Activated B cell treated with CpG ODN at 0.5 μM for 24 hours (primary cell): ENCODE measurements around the gene LPAR1. TPM values are rescaled to one million over a fixed set of nuclear protein-coding genes. Genes with fewer than 3 reads are reported as not detected.

Experiments
- ATAC-seq: fragments of 200-7000 bp; cut with Tn5 transposase; one replicate; pipeline ENCODE4 v1.10.0; 2021; ENCODE audit warnings: low read depth, mild to moderate bottlenecking, moderate library complexity
- CTCF ChIA-PET: fragments of 350-600 bp; sonication (Branson Sonifier 250); formaldehyde crosslinking; loops from one replicate; lab custom pipeline; 2021; ENCODE audit warnings: antibody characterized with exemption; lab: Charles Lee
- POLR2A ChIA-PET: fragments of 350-600 bp; sonication (Branson Sonifier 250); formaldehyde crosslinking; loops from one replicate; lab custom pipeline; 2021; ENCODE audit warnings: antibody characterized with exemption; lab: Charles Lee
- DNase-seq: peaks from one replicate; pipeline ENCODE4 v3.0.0; 2022
- H3K27ac Mint-ChIP-seq: one replicate; pipeline ENCODE4 v1.8.0; 2020; ENCODE audit warnings: mixed read lengths
- H3K27me3 Mint-ChIP-seq: one replicate; pipeline ENCODE4 v1.8.0; 2021; ENCODE audit warnings: mixed read lengths
- H3K36me3 Mint-ChIP-seq: one replicate; pipeline ENCODE4 v1.8.0; 2021; ENCODE audit warnings: low read depth, mixed read lengths
- H3K4me1 Mint-ChIP-seq: one replicate; pipeline ENCODE4 v1.8.0; 2021; ENCODE audit warnings: mixed read lengths
- H3K4me3 Mint-ChIP-seq: one replicate; pipeline ENCODE4 v1.8.0; 2020; ENCODE audit warnings: mild to moderate bottlenecking, mixed read lengths
- H3K9me3 Mint-ChIP-seq: one replicate; pipeline ENCODE4 v1.8.0; 2020; ENCODE audit warnings: mixed read lengths
- intact Hi-C: fragments of 100-400 bp; cut with micrococcal nuclease; formaldehyde crosslinking; loops from one replicate; pipeline ENCODE4 v1.15.1; 2024
- total RNA-seq: library from RNA; stranded (reverse); gene quantifications from 2 replicates; pipeline ENCODE4 v1.2.3, GENCODE V29; 2022
- TF ChIP-seq, protein P1 (sequence below): fragments of 200-600 bp; IDR thresholded peaks from one replicate; pipeline ENCODE4 v1.8.0; 2022; ENCODE audit warnings: antibody characterized with exemption, mild to moderate bottlenecking

Gene LPAR1
- total RNA-seq, 1 donor from 2014 or later, result not detected

DNA sequence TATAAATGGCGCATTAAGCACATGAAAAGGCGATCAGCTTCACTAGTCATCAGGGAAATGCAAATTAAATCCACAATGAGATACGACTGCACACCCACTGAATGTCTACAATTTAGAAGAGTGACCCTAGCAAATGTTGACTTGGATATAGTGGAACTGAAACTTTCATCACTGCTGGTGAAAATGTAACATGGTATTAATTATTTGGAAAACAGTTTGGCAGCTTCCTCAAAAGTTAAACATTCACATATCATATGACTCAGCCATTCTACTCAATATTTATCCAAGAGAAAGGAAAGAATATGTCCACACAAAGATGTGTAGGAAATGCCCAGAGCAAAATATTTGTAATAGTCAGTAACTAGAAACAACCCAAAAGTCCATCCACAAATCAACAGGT is 146.5 kb downstream of the LPAR1 start:
- TF ChIP-seq, protein P1, sequence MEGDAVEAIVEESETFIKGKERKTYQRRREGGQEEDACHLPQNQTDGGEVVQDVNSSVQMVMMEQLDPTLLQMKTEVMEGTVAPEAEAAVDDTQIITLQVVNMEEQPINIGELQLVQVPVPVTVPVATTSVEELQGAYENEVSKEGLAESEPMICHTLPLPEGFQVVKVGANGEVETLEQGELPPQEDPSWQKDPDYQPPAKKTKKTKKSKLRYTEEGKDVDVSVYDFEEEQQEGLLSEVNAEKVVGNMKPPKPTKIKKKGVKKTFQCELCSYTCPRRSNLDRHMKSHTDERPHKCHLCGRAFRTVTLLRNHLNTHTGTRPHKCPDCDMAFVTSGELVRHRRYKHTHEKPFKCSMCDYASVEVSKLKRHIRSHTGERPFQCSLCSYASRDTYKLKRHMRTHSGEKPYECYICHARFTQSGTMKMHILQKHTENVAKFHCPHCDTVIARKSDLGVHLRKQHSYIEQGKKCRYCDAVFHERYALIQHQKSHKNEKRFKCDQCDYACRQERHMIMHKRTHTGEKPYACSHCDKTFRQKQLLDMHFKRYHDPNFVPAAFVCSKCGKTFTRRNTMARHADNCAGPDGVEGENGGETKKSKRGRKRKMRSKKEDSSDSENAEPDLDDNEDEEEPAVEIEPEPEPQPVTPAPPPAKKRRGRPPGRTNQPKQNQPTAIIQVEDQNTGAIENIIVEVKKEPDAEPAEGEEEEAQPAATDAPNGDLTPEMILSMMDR, result no peak
- no peak overlapping the region for H3K4me3 Mint-ChIP-seq
- no peaks in the 10 kb centered on the region for H3K4me1 Mint-ChIP-seq
- H3K27ac Mint-ChIP-seq, result no peak overlapping the region
- no peak for DNase-seq
- ChIA-PET CTCF (no interaction called here), POLR2A (no interaction called here)
- intact Hi-C loops, result no loop called here
- H3K27me3 Mint-ChIP-seq, result no peaks in the 10 kb centered on the region
- peaks cover 2% of the 10 kb centered on the region for H3K9me3 Mint-ChIP-seq
- ATAC-seq, result no peak
- H3K36me3 Mint-ChIP-seq, result no peaks in the 10 kb centered on the region

DNA sequence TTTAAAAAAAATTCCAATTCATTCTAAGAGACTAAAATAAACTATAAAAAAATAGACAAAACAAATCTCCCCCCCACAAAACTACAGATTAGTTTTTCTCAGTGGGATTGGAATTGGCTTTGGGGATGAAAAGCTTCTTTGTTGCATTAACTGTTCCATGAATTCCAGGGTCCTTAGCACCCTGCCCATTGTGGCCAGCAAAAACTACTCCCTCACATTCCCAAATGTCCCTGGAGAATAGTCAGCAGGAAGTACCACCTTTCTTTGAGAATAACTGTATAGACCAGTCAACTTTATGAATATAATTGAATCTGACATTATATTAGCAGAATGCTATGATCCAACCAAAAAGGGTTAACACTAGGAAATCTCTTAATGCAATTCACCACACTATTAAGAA is 147.9 kb downstream of the LPAR1 start:
- no peak overlapping the region for H3K4me3 Mint-ChIP-seq
- TF ChIP-seq, protein P1, result no peak
- H3K4me1 Mint-ChIP-seq, result no peaks in the 10 kb centered on the region
- no peak for ATAC-seq
- no peak for DNase-seq
- intact Hi-C loops, result no loop called here
- POLR2A ChIA-PET, result no interaction called here
- H3K27ac Mint-ChIP-seq, result no peak overlapping the region
- H3K27me3 Mint-ChIP-seq, result no peaks in the 10 kb centered on the region
- no peaks in the 10 kb centered on the region for H3K9me3 Mint-ChIP-seq
- H3K36me3 Mint-ChIP-seq, result no peaks in the 10 kb centered on the region
- CTCF ChIA-PET, result no interaction called here

DNA sequence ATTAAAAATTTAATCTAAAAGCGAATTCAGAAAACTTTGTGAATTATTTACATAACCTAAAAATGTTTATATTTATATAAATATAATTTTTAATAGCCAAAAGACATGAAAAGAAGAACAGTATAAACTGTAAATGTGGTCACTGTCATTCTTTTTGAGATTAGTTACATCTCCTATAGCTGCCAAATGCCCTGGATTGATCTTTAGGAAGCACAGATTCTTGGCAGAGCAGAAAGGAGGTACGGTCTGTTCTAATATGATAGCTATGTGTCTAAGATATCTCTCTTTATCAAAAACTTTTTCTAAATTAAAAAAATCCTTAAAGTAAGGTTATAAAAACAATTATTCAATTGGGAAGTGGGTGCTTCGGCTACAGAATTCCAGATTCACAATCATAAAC is 151.0 kb downstream of the LPAR1 start:
- DNase-seq (no peak), ATAC-seq (no peak)
- H3K36me3 Mint-ChIP-seq, result no peaks in the 10 kb centered on the region
- intact Hi-C loops, result no loop called here
- H3K9me3 Mint-ChIP-seq, result no peaks in the 10 kb centered on the region
- H3K27ac Mint-ChIP-seq, result no peak overlapping the region
- TF ChIP-seq, protein P1, result no peak
- H3K4me3 Mint-ChIP-seq, result no peak overlapping the region
- ChIA-PET POLR2A (no interaction called here), CTCF (no interaction called here)
- no peaks in the 10 kb centered on the region for H3K27me3 Mint-ChIP-seq
- no peaks in the 10 kb centered on the region for H3K4me1 Mint-ChIP-seq

DNA sequence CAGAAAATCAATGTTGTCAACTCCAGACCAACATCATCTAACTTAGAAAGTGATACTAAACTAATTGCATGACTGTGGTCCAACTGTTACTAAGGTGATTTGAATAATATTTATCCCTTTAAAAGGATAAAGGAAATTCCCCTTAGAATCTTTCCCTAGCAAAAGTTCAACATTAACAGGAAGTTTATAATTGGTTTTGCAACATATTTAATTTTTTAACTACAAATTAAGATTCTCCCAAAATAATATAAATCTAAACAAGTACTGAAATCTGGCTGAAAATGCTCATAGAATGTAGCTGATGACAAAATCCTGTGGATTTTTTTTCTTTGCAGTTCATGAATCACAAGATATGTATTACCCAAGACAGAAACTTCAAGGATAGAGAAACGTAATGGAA is 151.4 kb downstream of the LPAR1 start:
- no peak for DNase-seq
- intact Hi-C loops, result no loop called here
- ATAC-seq, result no peak
- POLR2A ChIA-PET, result no interaction called here
- H3K9me3 Mint-ChIP-seq, result no peaks in the 10 kb centered on the region
- TF ChIP-seq, protein P1, result no peak
- H3K4me3 Mint-ChIP-seq, result no peak overlapping the region
- no peak overlapping the region for H3K27ac Mint-ChIP-seq
- no peaks in the 10 kb centered on the region for H3K36me3 Mint-ChIP-seq
- H3K4me1 Mint-ChIP-seq, result no peaks in the 10 kb centered on the region
- CTCF ChIA-PET, result no interaction called here
- H3K27me3 Mint-ChIP-seq, result no peaks in the 10 kb centered on the region

DNA sequence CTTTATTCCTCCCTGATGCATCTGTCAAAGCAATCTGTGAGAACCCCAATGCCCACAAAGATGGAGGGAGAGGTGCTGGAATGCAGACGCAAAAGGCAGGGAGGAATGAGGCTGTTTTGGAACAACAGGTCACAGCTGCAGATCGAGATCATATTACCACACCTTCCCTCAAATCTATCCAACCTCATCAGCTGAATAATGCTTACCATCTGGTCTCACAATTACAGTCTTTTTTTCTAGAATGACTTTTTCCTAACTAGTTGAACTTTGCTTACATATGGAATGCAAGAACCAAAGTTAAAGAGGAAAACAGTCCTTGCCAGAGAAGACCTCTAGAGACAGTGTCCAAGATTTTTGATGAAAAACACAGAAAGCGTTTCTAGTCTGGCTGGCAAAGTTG is 158.1 kb downstream of the LPAR1 start:
- no peak overlapping the region for H3K4me3 Mint-ChIP-seq
- no peak overlapping the region for H3K27ac Mint-ChIP-seq
- DNase-seq (no peak), ATAC-seq (no peak)
- TF ChIP-seq, protein P1, result no peak
- no peaks in the 10 kb centered on the region for H3K36me3 Mint-ChIP-seq
- POLR2A ChIA-PET, result no interaction called here
- H3K27me3 Mint-ChIP-seq, result peaks cover 3% of the 10 kb centered on the region
- no peaks in the 10 kb centered on the region for H3K9me3 Mint-ChIP-seq
- intact Hi-C loops, result no loop called here
- H3K4me1 Mint-ChIP-seq, result no peaks in the 10 kb centered on the region
- CTCF ChIA-PET, result no interaction called here
